Measurements from ENCODE around the gene CTAGE15.
"Not testable (repeated sequence)": the region's sequence is repeated elsewhere in the genome, so short reads cannot be mapped to it uniquely, and the experiment has no call there.

CTAGE15 gene

DNA sequence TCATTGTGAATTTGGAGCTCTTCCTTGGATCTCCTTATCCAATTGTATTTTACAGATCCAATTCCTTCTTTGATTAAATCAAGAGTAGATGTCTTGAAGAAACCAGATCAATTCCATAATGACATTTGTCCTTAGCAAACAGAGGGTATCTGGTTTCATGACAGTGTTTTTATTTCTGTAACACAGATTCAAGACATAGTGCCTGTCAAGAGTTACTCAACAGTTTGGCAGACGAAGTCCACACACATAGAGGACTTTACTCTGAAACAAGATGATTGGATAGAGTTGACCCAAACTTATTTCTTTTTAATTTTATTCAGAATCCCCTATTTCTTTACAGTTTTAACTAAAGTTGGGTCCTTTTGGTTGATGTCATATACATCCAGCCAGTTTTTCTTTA is 34.5 kb downstream of the CTAGE15 start:
- H3K9ac ChIP-seq, H3K4me3 ChIP-seq, H3K9me3 ChIP-seq, H3K27me3 ChIP-seq, H3K27ac ChIP-seq, H3K4me2 ChIP-seq, H3K4me1 ChIP-seq, H3K36me3 ChIP-seq, H4K20me1 ChIP-seq: not testable (repeated sequence)

DNA sequence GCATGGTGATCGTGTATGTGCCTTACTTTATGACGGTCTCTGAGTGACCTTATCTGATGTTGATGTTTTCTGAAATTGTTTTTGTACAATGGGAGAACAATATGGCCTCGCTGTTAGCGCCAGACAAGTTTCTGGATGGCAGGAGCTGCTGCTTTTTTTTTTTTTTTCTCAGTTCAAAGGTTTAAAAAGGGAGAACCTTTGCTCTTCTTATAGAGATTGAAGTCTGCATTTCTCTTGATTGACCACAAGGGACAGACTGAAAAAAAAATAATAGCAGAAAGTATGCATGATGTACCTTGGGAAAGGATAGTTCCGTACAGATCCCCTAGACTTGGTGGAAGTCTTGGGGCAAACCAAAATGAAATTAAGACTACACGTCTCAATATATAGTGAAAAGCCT is 43.9 kb downstream of the CTAGE15 start:
- H3K4me3 ChIP-seq, H3K27ac ChIP-seq, H3K4me2 ChIP-seq, H3K27me3 ChIP-seq, H4K20me1 ChIP-seq, H3K9ac ChIP-seq, H3K36me3 ChIP-seq, H3K4me1 ChIP-seq, H3K9me3 ChIP-seq: not testable (repeated sequence)

DNA sequence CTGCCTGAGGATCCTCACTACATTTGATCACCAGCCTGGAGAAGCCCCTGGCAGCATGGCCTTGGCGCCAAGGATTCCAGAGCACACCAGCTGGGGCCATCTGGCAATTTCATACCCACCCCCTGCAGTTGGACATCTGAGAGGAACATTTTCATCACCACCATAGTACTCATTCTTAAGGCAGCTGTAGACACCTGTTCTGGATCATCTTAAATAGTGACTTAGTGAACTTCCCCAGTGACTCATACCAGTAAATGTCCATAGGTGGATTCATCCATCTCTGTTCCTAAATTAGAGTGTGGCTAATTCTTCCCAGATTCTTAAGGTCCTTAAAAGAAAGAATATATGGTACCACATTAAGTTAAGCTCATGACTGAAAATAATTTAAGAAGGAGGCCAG is 45.6 kb downstream of the CTAGE15 start:
- not testable (repeated sequence) for H3K27me3 ChIP-seq, H4K20me1 ChIP-seq, H3K27ac ChIP-seq, H3K4me2 ChIP-seq, H3K9ac ChIP-seq, H3K4me1 ChIP-seq, H3K36me3 ChIP-seq, H3K9me3 ChIP-seq, H3K4me3 ChIP-seq

DNA sequence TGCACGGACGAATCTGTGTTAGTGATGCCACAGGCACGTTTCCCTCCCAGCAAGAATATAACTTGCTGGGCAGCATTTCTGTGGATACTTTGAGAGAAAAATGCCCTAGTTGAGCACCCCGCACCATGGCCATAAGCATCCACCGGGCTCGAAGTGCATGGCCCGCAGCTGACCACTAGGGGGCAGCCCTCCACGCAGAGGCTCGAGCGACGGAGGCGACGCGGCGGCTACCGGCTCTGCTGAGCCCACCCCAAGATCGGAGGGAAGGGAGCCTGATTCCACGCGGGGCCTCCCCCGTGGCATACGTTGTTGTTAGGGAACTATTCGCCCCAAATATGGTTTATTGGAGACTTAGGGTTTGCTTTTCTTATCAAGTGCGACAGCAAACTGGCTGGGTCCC is 48.5 kb downstream of the CTAGE15 start:
- not testable (repeated sequence) for H3K27me3 ChIP-seq, H3K9ac ChIP-seq, H3K4me1 ChIP-seq, H3K4me2 ChIP-seq, H3K36me3 ChIP-seq, H3K4me3 ChIP-seq, H3K9me3 ChIP-seq, H4K20me1 ChIP-seq, H3K27ac ChIP-seq

DNA sequence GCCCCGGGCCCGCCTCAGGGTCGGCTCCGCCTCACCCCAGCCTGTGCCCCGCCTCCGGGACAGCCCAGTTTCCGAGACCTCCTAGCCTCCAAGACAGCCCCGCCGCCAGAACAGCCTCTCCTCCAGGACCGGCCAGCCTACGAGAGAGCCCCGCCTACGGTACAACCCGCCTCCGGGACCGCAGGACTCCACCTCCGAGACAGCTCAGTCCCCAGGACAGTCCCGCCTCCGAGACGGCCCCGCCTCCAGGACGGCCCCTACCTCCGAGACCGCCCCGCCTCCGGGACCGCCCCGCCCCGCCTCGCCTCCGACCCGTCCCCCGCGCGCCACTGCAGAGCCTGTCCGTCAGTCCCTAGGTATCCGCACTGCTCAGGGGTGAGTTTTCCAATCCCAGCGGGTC is 49.0 kb downstream of the CTAGE15 start, which contains the start of gene TCAF2:
TCAF2 (plus strand) TSS at position 329 of the 400 bp plus-strand sequence.
- H3K4me3 ChIP-seq, H3K36me3 ChIP-seq: not testable (repeated sequence)

DNA sequence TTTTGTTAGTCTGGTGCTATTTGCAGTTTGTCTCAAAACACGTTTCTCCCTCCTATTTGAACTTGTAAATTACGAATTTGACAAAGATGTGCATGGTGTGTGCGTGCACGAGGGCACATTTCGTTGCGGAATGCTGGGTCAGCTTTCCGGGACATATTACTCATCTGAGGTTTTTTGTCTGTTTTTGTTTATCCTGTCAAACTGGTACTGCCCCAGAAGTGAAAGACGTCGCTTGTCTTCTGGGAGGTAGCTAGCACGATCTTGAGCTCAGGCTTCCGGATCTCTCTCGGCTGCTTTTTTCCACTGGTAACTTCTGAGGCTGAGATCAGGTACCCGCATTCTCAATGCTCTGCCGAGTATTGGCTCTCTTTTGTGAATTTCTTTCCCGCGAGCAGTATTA is 49.6 kb downstream of the CTAGE15 start:
- not testable (repeated sequence) for H3K4me1 ChIP-seq, H3K27ac ChIP-seq, H4K20me1 ChIP-seq, H3K4me3 ChIP-seq, H3K4me2 ChIP-seq, H3K9me3 ChIP-seq, H3K36me3 ChIP-seq, H3K9ac ChIP-seq, H3K27me3 ChIP-seq

More for the DNA sequence above, 49.0 kb downstream of the CTAGE15 start, which contains the start of gene TCAF2:
- not testable (repeated sequence) for H3K9ac ChIP-seq, H3K27me3 ChIP-seq, H3K9me3 ChIP-seq, H3K4me2 ChIP-seq, H3K27ac ChIP-seq, H4K20me1 ChIP-seq, H3K4me1 ChIP-seq

DNA sequence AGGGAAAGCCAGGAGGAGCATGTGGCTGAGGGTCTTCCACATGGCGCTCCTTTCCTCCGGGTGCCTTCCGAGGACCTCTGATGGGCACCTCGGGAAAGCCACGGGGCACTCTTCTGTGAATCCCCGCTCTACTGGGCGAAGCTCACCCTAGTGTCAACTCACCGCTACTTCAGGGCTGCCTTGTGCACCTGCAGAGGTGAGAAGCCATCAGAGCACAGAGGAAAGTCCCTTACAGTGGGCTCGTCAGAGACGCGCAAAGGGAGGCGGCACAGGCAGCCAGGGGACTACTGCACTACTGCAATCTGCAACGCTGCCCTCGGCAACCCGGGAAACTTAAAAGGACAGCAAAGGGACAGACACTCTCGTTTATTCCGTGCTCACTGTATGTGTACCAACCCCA is 50.5 kb downstream of the CTAGE15 start:
- H3K36me3 ChIP-seq, H3K4me2 ChIP-seq, H3K4me3 ChIP-seq, H3K9ac ChIP-seq, H3K27me3 ChIP-seq, H4K20me1 ChIP-seq, H3K9me3 ChIP-seq, H3K27ac ChIP-seq, H3K4me1 ChIP-seq: not testable (repeated sequence)

Data from BLaER1 (cell line).